ENCODE data around the gene RHBDD1. TPM values are rescaled to one million over a fixed set of nuclear protein-coding genes. Genes with fewer than 3 reads are reported as not detected.

RHBDD1 gene
- total RNA-seq, 4 donors from 2014 or later = 7.8 to 28.9 (median 18.0) TPM

GRCh38 chr2:226850024-226850423 is 14.2 kb downstream of the RHBDD1 start:
- WGBS, 2 donors = 95 to 97% methylated on average over 5 of the region's 5 CpGs
- TF ChIP-seq CTCF (IDR thresholded peaks at IDR 0.05) = no peak
- TF ChIP-seq POLR2A (IDR thresholded peaks at IDR 0.05) = no peak
- DNase-seq (ENCODE audit: low spot score in 2 of 2) = no peak
- no peak overlapping the region for H3K4me3 ChIP-seq (ENCODE audit: low read depth, poor library complexity, severe bottlenecking)
- intact Hi-C loops (cut with DNase I; ENCODE audit: low total_unique reads) = no loop called here

GRCh38 chr2:226855787-226856186 is 19.9 kb downstream of the RHBDD1 start:
- no peak overlapping the region for H3K4me3 ChIP-seq (ENCODE audit: low read depth, poor library complexity, severe bottlenecking)
- no peak for DNase-seq (ENCODE audit: low spot score in 2 of 2)
- 88 to 94% methylated on average over 2 of the region's 2 CpGs for WGBS, 2 donors
- intact Hi-C loops (cut with DNase I; ENCODE audit: low total_unique reads) = no loop called here
- no peak for TF ChIP-seq CTCF (IDR thresholded peaks at IDR 0.05)
- TF ChIP-seq POLR2A (IDR thresholded peaks at IDR 0.05) = no peak

- intact Hi-C loops (cut with DNase I; ENCODE audit: low total_unique reads) = no loop called here
- no peak overlapping the region for H3K4me3 ChIP-seq (ENCODE audit: low read depth, poor library complexity, severe bottlenecking)
- TF ChIP-seq POLR2A (IDR thresholded peaks at IDR 0.05) (no peak), CTCF (IDR thresholded peaks at IDR 0.05) (no peak)
- no peak for DNase-seq (ENCODE audit: low spot score in 2 of 2)
Observed at GRCh38 chr2:226860087-226860486, 24.2 kb downstream of the RHBDD1 start.

- WGBS, 2 donors = 54 to 67% methylated on average over 2 of the region's 2 CpGs
- TF ChIP-seq CTCF (IDR thresholded peaks at IDR 0.05) (no peak), POLR2A (IDR thresholded peaks at IDR 0.05) (no peak)
- DNase-seq (ENCODE audit: low spot score in 2 of 2) = no peak
- intact Hi-C loops (cut with DNase I; ENCODE audit: low total_unique reads) = no loop called here
- H3K4me3 ChIP-seq (ENCODE audit: low read depth, poor library complexity, severe bottlenecking) = no peak overlapping the region
Observed at GRCh38 chr2:226862623-226863022, 26.8 kb downstream of the RHBDD1 start.

GRCh38 chr2:226865273-226865672 is 29.4 kb downstream of the RHBDD1 start:
- TF ChIP-seq POLR2A (IDR thresholded peaks at IDR 0.05) (no peak), CTCF (IDR thresholded peaks at IDR 0.05) (no peak)
- DNase-seq (ENCODE audit: low spot score in 2 of 2) = no peak
- H3K4me3 ChIP-seq (ENCODE audit: low read depth, poor library complexity, severe bottlenecking) = no peak overlapping the region
- WGBS, 2 donors = 38 to 69% methylated on average over 1 of the region's 1 CpG
- intact Hi-C loops (cut with DNase I; ENCODE audit: low total_unique reads) = no loop called here

- intact Hi-C loops (cut with DNase I; ENCODE audit: low total_unique reads) = no loop called here
- no peak overlapping the region for H3K4me3 ChIP-seq (ENCODE audit: low read depth, poor library complexity, severe bottlenecking)
- WGBS, 2 donors = 75 to 91% methylated on average over 6 of the region's 6 CpGs
- no peak for TF ChIP-seq POLR2A (IDR thresholded peaks at IDR 0.05)
- TF ChIP-seq CTCF (IDR thresholded peaks at IDR 0.05) = no peak
- DNase-seq (ENCODE audit: low spot score in 2 of 2) = no peak
Observed at GRCh38 chr2:226865710-226866109, 29.9 kb downstream of the RHBDD1 start.

All from lower leg skin (tissue), 4 donors.